Neural crest cell (in vitro differentiated cells): Measurements from ENCODE around the gene SEMA3C. TPM values are rescaled to one million over a fixed set of nuclear protein-coding genes. Genes with fewer than 3 reads are reported as not detected.
"Not testable (repeated sequence)": the region's sequence is repeated elsewhere in the genome, so short reads cannot be mapped to it uniquely, and the experiment has no call there.

ENCODE experiments used
- DNase-seq: peaks from one replicate; pipeline ENCODE4 v3.0.0; 2021; ENCODE audit warnings: low read depth, mixed read lengths, low spot score
- H3K27ac Mint-ChIP-seq: one replicate; pipeline ENCODE4 v1.8.0; 2021; ENCODE audit warnings: mild to moderate bottlenecking, mixed read lengths; ENCODE audit not compliant: unreplicated experiment
- H3K27me3 Mint-ChIP-seq: 2 replicates; pipeline ENCODE4 v1.8.0; 2021; ENCODE audit warnings: low read depth, mild to moderate bottlenecking, mixed read lengths
- H3K36me3 Mint-ChIP-seq: 2 replicates; pipeline ENCODE4 v1.8.0; 2021; ENCODE audit warnings: low read depth, mild to moderate bottlenecking, mixed read lengths
- H3K4me1 Mint-ChIP-seq: 2 replicates; pipeline ENCODE4 v1.8.0; 2021; ENCODE audit warnings: mixed read lengths
- H3K4me3 Mint-ChIP-seq: one replicate; pipeline ENCODE4 v1.8.0; 2021; ENCODE audit warnings: mild to moderate bottlenecking, mixed read lengths
- H3K9me3 Mint-ChIP-seq: 2 replicates; pipeline ENCODE4 v1.8.0; 2021; ENCODE audit warnings: mixed read lengths
- total RNA-seq: library from RNA; stranded (reverse); gene quantifications from 2 replicates; pipeline ENCODE4 v1.2.1, GENCODE V29; 2021
- TF ChIP-seq, protein P1 (sequence below): fragments of 200-600 bp; sonication (generic); conservative IDR thresholded peaks from 2 replicates; pipeline ENCODE4 v1.5.0; 2021; ENCODE audit warnings: antibody characterized with exemption, mild to moderate bottlenecking

SEMA3C gene
- total RNA-seq, 1 donor from 2014 or later = 36.6 TPM

GRCh38 chr7:80937336-80937735, 18.5 kb upstream of the SEMA3C start:
- Mint-ChIP-seq H3K4me1 (peaks cover 25% of the 10 kb centered on the region), H3K36me3 (no peaks in the 10 kb centered on the region), H3K27ac (no peak overlapping the region), H3K27me3 (no peaks in the 10 kb centered on the region), H3K4me3 (no peak overlapping the region), H3K9me3 (no peaks in the 10 kb centered on the region)
- DNase-seq = no peak
- TF ChIP-seq, protein P1, sequence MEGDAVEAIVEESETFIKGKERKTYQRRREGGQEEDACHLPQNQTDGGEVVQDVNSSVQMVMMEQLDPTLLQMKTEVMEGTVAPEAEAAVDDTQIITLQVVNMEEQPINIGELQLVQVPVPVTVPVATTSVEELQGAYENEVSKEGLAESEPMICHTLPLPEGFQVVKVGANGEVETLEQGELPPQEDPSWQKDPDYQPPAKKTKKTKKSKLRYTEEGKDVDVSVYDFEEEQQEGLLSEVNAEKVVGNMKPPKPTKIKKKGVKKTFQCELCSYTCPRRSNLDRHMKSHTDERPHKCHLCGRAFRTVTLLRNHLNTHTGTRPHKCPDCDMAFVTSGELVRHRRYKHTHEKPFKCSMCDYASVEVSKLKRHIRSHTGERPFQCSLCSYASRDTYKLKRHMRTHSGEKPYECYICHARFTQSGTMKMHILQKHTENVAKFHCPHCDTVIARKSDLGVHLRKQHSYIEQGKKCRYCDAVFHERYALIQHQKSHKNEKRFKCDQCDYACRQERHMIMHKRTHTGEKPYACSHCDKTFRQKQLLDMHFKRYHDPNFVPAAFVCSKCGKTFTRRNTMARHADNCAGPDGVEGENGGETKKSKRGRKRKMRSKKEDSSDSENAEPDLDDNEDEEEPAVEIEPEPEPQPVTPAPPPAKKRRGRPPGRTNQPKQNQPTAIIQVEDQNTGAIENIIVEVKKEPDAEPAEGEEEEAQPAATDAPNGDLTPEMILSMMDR = no peak

DNA sequence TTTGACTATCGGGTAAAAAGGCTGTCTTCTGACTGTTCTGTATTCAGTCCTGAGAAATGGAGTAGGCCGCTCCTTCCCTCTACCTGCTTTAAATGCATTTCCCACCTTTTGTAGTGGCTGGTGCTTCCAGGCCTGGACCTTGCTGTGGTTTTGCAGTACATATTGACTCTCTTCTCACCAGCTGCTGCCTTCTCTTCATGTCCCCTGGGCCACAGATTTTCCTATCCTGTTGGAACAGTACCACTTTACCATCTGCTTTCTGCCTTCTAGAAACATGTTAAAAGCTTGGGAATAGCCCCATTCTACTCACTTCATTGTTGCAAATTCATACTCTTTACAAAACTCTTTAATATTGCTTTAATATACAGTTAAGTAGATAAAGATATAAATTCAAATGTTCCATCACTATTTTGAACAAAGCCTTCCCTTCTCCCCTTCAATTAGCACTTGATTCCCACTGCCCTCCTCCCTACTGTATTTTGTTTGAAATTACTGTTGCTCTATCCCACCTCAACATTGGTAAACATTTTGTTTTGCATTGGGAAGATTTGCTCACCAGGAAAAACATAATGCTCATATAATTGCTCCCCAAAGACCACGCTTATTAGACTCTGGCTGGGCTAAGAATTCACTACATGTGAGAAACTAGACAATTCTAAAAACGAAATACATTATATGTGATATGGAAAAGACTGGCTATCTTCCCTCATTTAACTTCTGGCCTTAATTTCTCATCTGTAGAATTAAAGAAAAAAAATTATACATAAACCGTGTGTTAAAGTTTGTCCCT, 17.3 kb upstream of the SEMA3C start:
- no peak for DNase-seq
- H3K27ac Mint-ChIP-seq = no peak overlapping the region
- H3K4me3 Mint-ChIP-seq = no peak overlapping the region
- H3K4me1 Mint-ChIP-seq = peaks cover 15% of the 10 kb centered on the region
- TF ChIP-seq, protein P1 = no peak
- H3K9me3 Mint-ChIP-seq = peaks cover 3% of the 10 kb centered on the region
- H3K36me3 Mint-ChIP-seq = no peaks in the 10 kb centered on the region
- H3K27me3 Mint-ChIP-seq = no peaks in the 10 kb centered on the region

DNA sequence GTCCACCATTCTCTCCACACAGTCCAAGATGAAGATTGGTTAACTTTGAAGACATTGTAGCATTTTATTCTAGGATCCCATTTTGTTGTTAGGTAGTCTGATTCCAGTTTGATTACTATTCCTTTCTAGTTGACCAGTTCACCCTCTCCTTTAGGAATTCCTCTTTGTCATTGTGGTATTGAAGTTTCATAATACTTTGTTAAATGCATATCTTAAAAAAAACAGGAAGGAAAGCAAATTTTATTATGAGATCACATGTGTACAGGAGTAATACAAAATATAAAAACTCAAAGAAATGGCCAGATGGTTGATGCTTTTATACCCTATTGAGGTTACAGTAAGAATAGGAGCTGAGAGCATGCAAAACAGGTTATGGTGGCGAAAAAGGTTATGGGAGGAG, 15.5 kb upstream of the SEMA3C start:
- H3K4me1 Mint-ChIP-seq = peaks cover 5% of the 10 kb centered on the region
- no peak overlapping the region for H3K4me3 Mint-ChIP-seq
- H3K27ac Mint-ChIP-seq = no peak overlapping the region
- TF ChIP-seq, protein P1 = no peak
- H3K27me3 Mint-ChIP-seq = no peaks in the 10 kb centered on the region
- no peak for DNase-seq
- H3K9me3 Mint-ChIP-seq = peaks cover 5% of the 10 kb centered on the region
- no peaks in the 10 kb centered on the region for H3K36me3 Mint-ChIP-seq

GRCh38 chr7:80932536-80932935, 13.7 kb upstream of the SEMA3C start:
- H3K36me3 Mint-ChIP-seq = no peaks in the 10 kb centered on the region
- no peaks in the 10 kb centered on the region for H3K4me1 Mint-ChIP-seq
- no peak overlapping the region for H3K27ac Mint-ChIP-seq
- no peaks in the 10 kb centered on the region for H3K27me3 Mint-ChIP-seq
- H3K4me3 Mint-ChIP-seq = no peak overlapping the region
- DNase-seq = no peak
- H3K9me3 Mint-ChIP-seq = peaks cover 7% of the 10 kb centered on the region
- TF ChIP-seq, protein P1 = no peak

DNA sequence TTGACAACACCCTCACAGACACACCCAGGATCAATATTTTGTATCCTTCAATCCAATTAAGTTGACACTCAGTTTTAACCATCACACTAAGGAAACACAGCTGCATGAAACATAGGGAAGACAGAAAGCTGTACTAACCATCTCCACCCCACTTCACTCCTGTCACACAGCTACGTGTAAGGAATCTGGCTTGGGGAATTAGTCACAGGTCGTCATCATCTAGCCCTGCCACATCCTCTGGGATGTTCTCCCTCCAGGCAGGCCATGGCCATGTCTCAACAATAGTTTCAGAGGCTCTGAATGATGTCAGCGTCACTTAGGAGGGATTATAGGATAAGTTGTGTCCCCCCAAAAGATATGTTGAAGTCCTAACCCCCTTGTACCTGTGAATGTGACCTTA, 10.8 kb upstream of the SEMA3C start:
- Mint-ChIP-seq H3K27ac (no peak overlapping the region), H3K36me3 (no peaks in the 10 kb centered on the region), H3K27me3 (no peaks in the 10 kb centered on the region), H3K4me3 (no peak overlapping the region), H3K4me1 (no peaks in the 10 kb centered on the region), H3K9me3 (peaks cover 10% of the 10 kb centered on the region)
- DNase-seq = no peak
- TF ChIP-seq, protein P1 = no peak

GRCh38 chr7:80926955-80927354, 8.1 kb upstream of the SEMA3C start:
- not testable (repeated sequence) for H3K36me3 Mint-ChIP-seq, H3K27me3 Mint-ChIP-seq, H3K4me1 Mint-ChIP-seq, DNase-seq, H3K4me3 Mint-ChIP-seq, H3K27ac Mint-ChIP-seq
- peaks cover 10% of the 10 kb centered on the region for H3K9me3 Mint-ChIP-seq
